K562 (cell line): ENCODE measurements around the gene MDH2. TPM values are rescaled to one million over a fixed set of nuclear protein-coding genes. Genes with fewer than 3 reads are reported as not detected.

ENCODE experiments used
- ARID2 ChIP-seq: fragments of 450-650 bp; IDR thresholded peaks from 2 replicates; pipeline ENCODE4 v1.6.1; 2017; ENCODE audit warnings: antibody characterized with exemption, mild to moderate bottlenecking
- BRCA1 ChIP-seq, 2 experiments: fragments of 450-650 bp in 1 of 2; sonication (generic) in 1 of 2; formaldehyde crosslinking in 1 of 2; IDR thresholded peaks; 2 replicates each; pipeline versions ENCODE4 v1.5.0 to v1.6.1; 2017 to 2020; ENCODE audit warnings: mild to moderate bottlenecking in 1 of 2, missing genetic modification reagents in 1 of 2
- E2F3 ChIP-seq: fragments of 250-450 bp; sonication (Bioruptor Pico); IDR thresholded peaks from 2 replicates; pipeline ENCODE4 v1.4.0; 2020; ENCODE audit warnings: mild to moderate bottlenecking
- ERF ChIP-seq: fragments of 450-650 bp; formaldehyde crosslinking; IDR thresholded peaks from 2 replicates; pipeline ENCODE4 v1.4.0; 2020; ENCODE audit warnings: mild to moderate bottlenecking, mixed read lengths
- KLF16 ChIP-seq: IDR thresholded peaks from 2 replicates; pipeline ENCODE4 v1.6.1; 2016; ENCODE audit warnings: antibody characterized with exemption
- PHB ChIP-seq: fragments of 250-450 bp; sonication (Bioruptor Pico); IDR thresholded peaks from 2 replicates; pipeline ENCODE4 v1.5.0; 2021
- PHB2 ChIP-seq: fragments of 450-650 bp; IDR thresholded peaks from 2 replicates; pipeline ENCODE4 v1.6.1; 2017; ENCODE audit warnings: low read depth
- RBM14 ChIP-seq: fragments of 200-400 bp; formaldehyde crosslinking; IDR thresholded peaks from 2 replicates; pipeline ENCODE4 v1.6.1; 2018; ENCODE audit warnings: low read depth, mild to moderate bottlenecking, low read length, moderate library complexity, borderline replicate concordance; ENCODE audit not compliant: insufficient read depth
- RERE ChIP-seq: sonication (generic); formaldehyde crosslinking; IDR thresholded peaks from 2 replicates; pipeline ENCODE4 v1.8.0; 2023; ENCODE audit warnings: missing genetic modification reagents, mild to moderate bottlenecking, borderline replicate concordance
- RUNX1 ChIP-seq: sonication (generic); IDR thresholded peaks from 2 replicates; pipeline ENCODE4 v1.6.1; 2016; ENCODE audit warnings: antibody characterized with exemption, low read depth
- SNAPC5 ChIP-seq: fragments of 250-450 bp; sonication (Bioruptor Pico); IDR thresholded peaks from 2 replicates; pipeline ENCODE4 v1.8.0; 2021; ENCODE audit warnings: moderate library complexity, mild to moderate bottlenecking, inconsistent platforms
- ZNF121 ChIP-seq: sonication (generic); formaldehyde crosslinking; conservative IDR thresholded peaks from 2 replicates; pipeline ENCODE4 v1.8.0; 2022; ENCODE audit warnings: missing genetic modification reagents
- ZNF347 ChIP-seq: fragments of 450-650 bp; formaldehyde crosslinking; IDR thresholded peaks from 2 replicates; pipeline ENCODE4 v1.4.0; 2020; ENCODE audit warnings: low read depth, mild to moderate bottlenecking, moderate library complexity
- ZNF507 ChIP-seq: conservative IDR thresholded peaks from 2 replicates; pipeline ENCODE4 v1.6.1; 2017; ENCODE audit warnings: missing genetic modification characterization, missing compliant biosample characterization
- ZNF592 ChIP-seq: fragments of 450-650 bp; IDR thresholded peaks from 2 replicates; pipeline ENCODE4 v1.6.1; 2017; ENCODE audit warnings: antibody characterized with exemption, mild to moderate bottlenecking
- ZNF644 ChIP-seq: fragments of 200-800 bp; sonication (Bioruptor generic); IDR thresholded peaks from 2 replicates; pipeline ENCODE4 v1.6.1; 2016; ENCODE audit warnings: low read depth, missing genetic modification characterization, missing compliant biosample characterization
- ZNF655 ChIP-seq: fragments of 250-450 bp; sonication (Bioruptor Pico); IDR thresholded peaks from 2 replicates; pipeline ENCODE4 v1.5.0; 2021
- ZNF830 ChIP-seq: fragments of 250-450 bp; sonication (Bioruptor Pico); IDR thresholded peaks from 2 replicates; pipeline ENCODE4 v1.5.0; 2021; ENCODE audit warnings: mild to moderate bottlenecking
- polyA plus RNA-seq, 8 experiments: library from polyadenylated mRNA; depleted of rRNA in 4 of 8; stranded (reverse) in 5 of 8; unstranded in 3 of 8; fragments of >200 nt; fragmentation: Nextera tagmentation in 2 of 8; fragmentation: Illumina TruSeq in 1 of 8; extraction: Ambion mirVana in 2 of 8; extraction: Trizol in 1 of 8; gene quantifications; 2 replicates each; pipeline versions ENCODE4 v1.2.1 to v1.2.3, GENCODE V29; 2011 to 2014; ENCODE audit warnings: inconsistent platforms in 1 of 8, missing spikeins in 1 of 8
- total RNA-seq, 7 experiments: library from RNA; depleted of rRNA in 6 of 7; stranded (reverse); fragments of >200 nt in 6 of 7; fragmentation: Illumina TruSeq in 2 of 7; extraction: Trizol in 2 of 7; gene quantifications; 2 replicates each; pipeline versions ENCODE4 v1.2.1 to v1.2.3, GENCODE V29; 2011 to 2021; ENCODE audit warnings: low replicate concordance in 1 of 7

The MDH2 gene
- total and polyA plus RNA-seq, 9 of the 15 experiments (the other 6 are each of a cell fraction or from before 2014, with no cell fraction given) = 106 to 701 (median 242) TPM

- no peak for TF ChIP-seq RERE (CRISPR knock-in tag)
- TF ChIP-seq ZNF655 (CRISPR knock-in tag) = no peak
- no peak for TF ChIP-seq ZNF347 (CRISPR knock-in tag)
- TF ChIP-seq BRCA1 (IDR thresholded peaks at IDR 0.05) = no peak
- no peak for TF ChIP-seq BRCA1 (CRISPR knock-in tag; IDR thresholded peaks at IDR 0.05)
- no peak for TF ChIP-seq RBM14
- TF ChIP-seq SNAPC5 (CRISPR knock-in tag) = peak; percentile 80
- TF ChIP-seq RUNX1 = no peak
- TF ChIP-seq ERF (CRISPR knock-in tag) = no peak
- peak; percentile 66; the same call in 1 of the 2 replicates for TF ChIP-seq E2F3 (CRISPR knock-in tag)
- TF ChIP-seq KLF16 = no peak
- TF ChIP-seq ZNF644 (tag) = no peak
- TF ChIP-seq PHB (CRISPR knock-in tag) = no peak
- no peak for TF ChIP-seq ZNF592
- no peak for TF ChIP-seq ZNF507 (tag)
- TF ChIP-seq PHB2 = no peak
- TF ChIP-seq ZNF830 (CRISPR knock-in tag) = no peak
- no peak for TF ChIP-seq ARID2
- no peak for TF ChIP-seq ZNF121 (CRISPR knock-in tag)
Measured at GRCh38 chr7:76016191-76016947, 31.5 kb upstream of the MDH2 start (continued).
